HG03045 (cell line): ENCODE data around the gene TENT5A.
"Not testable (repeated sequence)": the region's sequence is repeated elsewhere in the genome, so short reads cannot be mapped to it uniquely, and the experiment has no call there.

Source experiments
- ATAC-seq: cut with Tn5 transposase; IDR thresholded peaks from one replicate; pipeline ENCODE4 v1.9.1; 2021; ENCODE audit warnings: mild to moderate bottlenecking, moderate library complexity; ENCODE audit not compliant: unreplicated experiment

TENT5A gene

DNA sequence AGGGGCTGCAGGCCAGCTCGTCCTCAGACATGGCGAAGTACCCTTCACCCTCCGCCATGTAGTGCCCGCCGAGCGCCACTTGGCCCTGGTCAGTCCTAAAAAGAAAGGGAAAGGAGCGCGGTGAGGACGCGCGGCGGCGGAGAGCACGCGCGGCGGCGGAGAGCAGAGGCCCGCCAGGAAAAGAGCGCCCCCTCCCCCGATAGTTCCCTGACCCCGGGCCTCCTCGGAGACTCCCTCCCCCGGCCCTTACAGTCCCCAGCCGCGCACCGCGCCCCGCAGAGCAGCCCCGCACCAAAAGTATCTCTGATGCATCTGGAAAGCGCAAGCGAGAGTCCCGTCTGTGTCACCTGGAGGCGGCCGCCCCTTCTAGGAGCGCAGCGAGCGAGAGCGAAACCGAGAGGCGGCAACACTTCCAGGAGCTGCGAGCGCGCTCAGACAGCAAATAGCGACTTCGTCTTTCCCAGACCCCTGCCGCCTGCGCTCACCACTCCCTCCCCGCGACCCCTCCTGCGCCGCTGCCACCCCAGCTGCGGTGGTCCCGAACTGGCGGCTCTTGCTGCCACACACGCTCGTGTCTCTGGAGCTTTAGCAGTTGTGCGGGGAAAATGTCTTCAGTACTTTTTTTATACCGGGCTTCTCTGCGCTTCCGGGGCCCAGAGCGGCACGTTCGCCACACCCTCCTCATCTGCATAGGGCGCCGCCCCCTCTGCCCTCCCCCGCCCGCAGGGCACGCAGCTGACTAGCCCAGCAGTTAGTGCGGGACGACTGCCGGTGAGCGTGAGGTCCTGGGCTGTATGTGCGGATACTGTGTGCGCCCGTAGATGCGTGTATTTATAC is at the start of gene TENT5A:
TSS of gene TENT5A (minus strand) at position 598 of the 837 bp plus-strand sequence. CDS start at position 58, 540 bp downstream.
- peak; percentile 74 for ATAC-seq

DNA sequence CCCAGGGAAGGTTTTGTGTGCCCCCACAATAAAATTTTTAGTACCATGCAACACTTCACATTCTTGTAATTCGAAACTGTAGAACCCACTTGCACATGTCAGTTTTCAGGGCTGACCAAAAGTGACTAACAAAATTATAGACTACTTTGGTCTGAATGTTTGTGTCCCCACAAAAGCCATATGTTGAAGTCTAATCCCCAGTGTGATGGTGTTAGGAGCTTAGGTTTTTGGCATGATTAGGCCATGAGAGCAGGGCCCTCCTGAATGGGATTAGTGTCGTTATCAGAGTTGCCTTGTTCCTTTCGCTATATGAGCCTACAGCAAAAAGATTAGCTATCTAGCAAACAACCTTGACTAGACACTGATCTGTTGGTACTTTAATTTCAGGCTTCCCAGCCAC is 49.0 kb upstream of the TENT5A start:
- ATAC-seq: no peak

DNA sequence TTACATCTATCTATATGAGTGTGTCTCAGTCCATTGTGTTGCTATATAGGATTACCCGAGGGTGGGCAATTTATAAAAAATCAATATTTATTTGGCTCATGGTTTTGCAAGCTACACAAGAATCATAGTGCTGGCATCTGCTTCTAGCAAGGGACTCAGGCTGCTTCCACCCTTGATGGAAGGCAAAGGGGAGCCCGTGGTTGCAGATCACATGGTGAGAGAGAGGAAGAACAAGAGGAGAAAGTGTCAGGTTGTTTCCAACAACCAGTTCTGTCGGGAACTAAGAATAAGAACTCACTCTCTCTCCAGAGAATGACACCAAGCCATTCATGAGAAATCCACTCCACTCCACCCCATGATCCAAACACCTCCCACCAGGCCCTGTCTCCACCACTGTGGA is 48.2 kb upstream of the TENT5A start:
- ATAC-seq: no peak

DNA sequence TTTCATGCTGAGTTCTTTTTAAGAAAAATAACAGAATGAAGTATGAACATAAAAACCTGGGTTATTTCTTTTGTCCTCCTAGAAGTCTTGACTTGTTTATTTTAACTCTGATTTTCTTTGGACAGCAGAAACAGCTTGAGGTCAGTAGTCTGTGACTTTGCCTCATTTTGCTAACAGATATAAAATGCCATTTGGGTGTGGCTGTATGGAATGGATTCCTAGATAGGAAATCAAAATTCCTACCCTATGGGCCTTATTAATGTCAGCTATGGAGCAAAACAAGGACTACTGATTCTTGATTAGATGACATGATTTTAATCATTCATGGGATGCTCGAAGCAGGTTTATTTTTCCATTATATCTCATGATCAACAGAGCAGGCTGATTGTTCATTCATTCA is 46.8 kb upstream of the TENT5A start:
- ATAC-seq: no peak

DNA sequence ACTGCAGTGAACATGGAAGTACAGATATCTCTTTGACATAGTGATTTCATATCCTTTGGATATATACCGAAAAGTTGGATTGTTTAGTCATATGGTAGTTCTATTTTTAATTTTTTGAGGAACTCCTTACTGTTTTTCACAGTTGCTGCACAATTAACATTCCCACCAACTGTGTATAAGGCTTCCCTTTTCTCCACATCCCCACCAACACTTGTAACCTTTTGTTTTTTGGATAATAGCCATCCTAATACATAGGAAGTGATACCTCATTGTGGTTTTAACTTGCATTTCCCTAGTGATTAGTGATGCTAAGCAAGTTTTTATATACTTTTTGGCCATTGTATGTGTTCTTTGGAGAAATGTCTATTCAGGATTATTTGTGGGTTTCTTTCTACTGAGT is 45.1 kb upstream of the TENT5A start:
- no peak for ATAC-seq

DNA sequence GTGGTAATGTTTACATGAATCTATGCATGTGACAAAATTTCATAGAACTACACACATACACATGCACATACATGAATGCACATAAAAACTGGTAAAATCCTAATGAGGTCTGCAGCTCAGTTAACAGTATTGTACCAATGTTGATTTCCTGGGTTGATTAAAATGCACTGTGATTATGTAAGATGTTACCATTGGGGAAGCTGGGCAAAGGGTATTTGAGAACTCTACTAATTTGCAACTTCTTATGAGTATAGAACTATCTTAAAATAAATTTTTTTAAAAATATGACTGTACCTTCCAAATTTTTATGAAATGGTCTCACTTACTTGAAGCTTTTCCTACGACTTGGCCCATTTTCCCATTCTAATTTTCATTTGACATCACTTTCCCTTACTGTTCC is 43.4 kb upstream of the TENT5A start:
- ATAC-seq: no peak

DNA sequence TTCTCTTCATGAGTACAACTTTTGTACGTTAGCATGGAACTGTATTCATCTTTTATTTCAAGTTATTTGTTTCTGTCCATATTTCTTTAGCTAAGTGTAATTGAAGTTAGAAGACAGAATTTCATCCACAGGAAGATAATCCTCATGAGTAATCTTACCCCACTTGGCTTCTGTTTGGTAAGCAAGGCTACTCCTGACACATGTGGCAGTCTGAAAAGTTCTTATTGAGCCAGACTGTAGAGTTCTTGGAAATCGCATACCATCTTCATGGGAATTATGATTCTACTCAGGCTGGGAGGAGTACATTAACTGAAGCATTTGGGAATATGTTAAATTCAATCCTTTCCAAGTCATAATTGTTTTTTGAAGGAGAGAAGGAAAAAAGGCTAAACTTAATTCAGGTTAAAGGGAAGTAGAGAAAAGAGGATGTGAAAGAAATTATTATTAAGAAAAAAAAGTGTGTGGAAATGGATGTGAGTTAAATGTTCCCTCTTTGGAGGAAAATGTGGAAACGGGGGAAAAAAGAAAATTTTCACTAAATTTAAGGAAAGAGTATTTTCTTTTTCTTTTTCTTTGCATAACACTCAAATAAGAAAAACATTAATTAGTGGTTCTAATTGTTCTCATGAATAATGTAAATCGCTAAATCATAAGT is 41.5 kb upstream of the TENT5A start:
- ATAC-seq: no peak

DNA sequence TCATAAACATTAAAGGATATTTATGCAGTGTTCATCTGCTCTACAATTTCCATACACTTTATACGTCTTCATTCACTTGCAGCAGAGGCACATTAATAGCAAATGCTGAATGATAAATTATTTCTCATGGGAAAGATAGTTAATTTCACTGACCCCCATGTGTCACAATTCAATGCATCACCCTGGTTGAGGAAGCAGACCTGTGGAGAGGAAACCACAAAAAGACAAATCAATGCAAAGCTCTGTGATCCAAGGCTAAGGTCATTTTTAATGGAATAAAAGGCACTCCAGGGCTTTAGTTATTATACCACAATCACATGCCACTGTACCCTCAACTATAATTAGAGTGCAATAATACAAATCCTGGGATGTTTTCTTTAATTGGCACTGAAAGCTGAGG is 40.3 kb upstream of the TENT5A start:
- no peak for ATAC-seq

DNA sequence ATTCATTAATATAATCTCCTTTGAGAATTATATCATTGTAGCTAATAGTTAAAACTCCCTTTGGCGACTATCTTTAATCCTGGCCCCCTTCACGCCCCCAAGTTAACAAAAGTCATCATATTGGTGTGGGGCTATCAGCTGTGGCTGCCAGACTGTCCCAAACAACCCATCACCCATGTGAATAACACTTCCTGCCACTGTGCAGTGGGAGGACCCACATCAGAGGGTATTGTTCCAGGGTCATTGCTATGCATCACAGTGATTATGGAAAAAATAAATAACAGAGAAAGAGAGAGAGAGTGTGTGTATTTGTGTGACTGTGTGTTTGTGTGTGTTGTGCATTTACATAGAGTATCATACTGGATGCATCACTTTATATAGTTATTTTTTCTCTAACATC is 39.3 kb upstream of the TENT5A start:
- ATAC-seq: no peak

DNA sequence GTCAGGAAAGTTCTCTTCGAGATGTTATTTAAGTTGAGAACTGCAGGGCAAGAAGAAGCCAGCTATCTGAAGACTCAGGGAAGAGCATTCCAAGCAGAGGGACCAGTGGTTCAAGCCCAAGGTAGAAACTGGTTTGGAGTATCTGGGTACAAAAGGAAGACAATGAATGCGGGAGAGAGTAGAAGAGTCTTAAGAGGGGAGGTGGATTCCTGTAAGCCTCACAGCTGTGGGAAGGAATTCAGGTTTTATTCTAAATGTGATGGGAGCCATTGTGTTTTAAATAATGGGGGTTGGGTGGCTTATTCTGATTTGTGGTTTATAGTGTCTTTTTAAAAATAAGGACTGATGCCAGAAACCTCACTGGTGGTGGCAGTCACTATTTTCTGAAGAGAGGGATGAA is 37.6 kb upstream of the TENT5A start:
- no peak for ATAC-seq

DNA sequence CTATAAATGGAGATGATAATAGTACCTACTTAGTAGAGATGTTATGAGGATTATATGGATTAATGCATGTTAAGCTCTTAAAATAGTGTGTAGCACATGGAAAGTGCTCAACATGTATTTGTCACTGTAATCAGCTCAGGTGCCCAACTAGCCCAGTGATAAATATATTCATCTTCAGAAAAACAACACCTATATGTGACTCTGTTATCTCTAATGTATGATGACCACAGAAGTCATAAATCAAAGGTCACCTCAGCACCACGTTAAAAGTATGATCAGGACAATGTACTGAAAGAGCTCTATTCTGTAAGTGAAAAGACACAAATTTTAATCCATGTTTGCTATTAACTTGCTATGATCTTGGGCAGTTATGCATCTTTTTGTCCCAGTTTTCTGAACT is 36.8 kb upstream of the TENT5A start:
- no peak for ATAC-seq

DNA sequence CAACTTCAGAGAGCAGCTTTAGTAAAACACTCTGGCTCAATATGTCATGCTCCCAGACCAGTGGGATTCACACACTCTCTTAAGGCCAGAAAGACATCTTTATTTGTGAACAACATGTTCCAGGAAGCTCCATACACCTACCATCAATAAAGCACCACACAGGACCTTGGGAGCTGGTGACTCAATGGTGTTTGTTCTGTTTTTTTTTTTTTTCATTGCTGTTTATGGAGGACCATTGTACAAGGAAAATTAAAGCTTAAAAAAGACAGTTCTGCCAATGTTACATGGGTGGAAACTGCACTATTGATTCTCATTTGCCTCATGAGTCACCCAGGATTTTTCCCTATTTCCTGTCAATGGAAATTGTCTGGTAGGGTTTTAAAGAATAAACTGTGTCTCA is 36.3 kb upstream of the TENT5A start:
- no peak for ATAC-seq

DNA sequence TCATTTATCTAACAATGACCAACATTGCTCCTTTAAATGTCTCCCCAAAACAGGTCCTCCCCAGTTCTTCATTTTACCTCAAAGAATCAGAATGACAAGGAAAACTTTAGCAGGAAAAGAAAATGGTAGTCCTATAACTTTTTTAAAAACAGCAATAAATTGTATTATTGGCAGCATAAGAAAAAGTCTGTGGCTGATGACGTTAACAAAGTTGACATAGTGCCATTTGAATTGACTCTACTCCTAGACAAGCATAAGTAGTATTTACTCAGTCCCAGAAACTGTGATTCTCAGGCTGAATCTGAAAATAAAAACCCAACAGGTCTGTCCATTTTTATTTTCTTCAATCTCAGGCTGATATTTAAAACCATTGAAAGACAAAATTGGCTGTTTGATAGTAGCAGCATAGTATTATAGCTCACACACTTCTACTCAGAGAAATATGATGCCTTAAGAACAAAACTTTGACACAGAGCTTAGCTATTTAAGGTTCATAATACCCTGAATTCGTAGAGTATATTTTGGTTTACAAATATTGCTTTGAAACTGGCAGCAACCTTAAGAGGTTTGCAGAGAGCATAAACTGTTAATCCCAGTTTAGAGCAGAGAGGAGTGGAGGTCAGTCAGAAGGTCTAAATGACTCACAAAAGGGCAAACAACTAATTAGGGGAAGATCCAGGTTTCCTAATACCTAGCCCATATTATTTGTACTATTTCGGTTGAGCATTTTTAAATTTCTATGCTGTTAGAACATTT is 35.0 kb upstream of the TENT5A start:
- no peak for ATAC-seq

DNA sequence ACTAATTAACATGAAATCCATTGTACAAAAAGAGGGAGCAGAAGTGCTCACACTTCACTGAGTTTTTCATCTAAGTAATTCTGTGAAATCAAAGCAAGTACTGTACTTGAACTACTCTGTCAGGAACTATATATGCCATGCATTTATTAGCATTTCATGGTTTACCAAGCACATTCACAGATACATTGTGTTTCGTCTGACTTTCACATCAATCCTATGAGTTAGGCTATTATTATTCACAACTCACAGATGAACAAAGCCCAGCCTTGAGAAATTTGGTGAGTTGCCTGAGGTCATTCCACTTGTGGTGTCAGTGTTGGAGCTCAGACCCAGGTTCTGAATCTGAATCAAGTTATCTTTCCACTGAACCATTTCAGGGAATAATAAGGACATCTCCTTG is 33.7 kb upstream of the TENT5A start:
- no peak for ATAC-seq

DNA sequence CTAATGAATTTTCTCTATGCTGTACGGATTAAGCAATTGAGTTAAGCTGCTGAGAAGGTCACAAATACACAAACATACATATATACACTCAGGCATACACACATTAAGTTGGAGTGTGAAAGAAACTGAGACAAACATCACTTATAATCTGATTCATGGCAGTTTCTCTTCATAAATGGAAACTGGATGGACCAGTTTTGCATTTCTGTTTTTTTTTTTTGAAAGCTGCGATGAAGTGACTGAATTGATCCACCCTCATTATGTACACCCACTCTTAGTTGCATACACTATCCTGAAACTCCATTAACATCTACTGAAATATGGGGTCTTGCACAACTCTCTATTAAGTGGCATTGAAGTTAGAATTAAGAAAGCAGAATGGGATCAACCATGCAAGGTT is 32.9 kb upstream of the TENT5A start:
- ATAC-seq: no peak

DNA sequence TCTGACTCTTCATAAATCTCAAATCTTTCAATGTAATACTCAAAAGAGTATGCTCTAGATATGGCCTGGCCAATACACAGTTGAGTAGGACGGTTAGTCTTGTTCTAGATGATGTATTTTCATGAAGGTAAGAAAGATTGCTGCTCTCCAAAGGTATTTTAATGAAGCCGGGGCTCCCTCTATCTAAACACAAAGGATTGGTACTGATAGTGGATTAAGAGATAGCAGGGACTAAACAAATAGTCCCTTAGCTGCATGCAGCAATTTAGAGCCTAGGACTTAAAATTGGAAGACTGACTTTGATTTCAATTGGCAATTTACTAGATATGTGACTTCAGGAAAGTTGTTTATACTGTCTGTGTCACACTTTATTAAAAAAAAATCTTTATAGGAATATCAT is 31.4 kb upstream of the TENT5A start:
- ATAC-seq: no peak

DNA sequence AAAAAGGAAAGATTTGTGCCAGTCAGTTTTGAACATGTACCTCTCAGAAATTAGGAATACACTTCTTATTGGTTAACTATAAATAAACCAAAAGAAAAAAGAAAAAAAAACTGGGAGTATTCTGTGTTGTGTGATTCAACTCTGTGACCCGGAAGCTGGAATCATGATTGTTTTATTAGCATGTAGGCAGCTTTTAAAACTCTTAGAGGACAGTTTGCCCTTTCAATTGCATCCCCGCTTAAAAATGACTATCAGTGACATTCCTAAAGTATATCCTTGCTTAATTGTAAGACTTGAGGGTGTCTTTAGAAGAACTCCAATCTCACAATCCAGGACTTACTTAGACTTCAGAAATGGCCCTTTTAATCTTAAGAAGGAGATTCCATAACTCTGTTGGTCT is 29.1 kb upstream of the TENT5A start:
- ATAC-seq: no peak

DNA sequence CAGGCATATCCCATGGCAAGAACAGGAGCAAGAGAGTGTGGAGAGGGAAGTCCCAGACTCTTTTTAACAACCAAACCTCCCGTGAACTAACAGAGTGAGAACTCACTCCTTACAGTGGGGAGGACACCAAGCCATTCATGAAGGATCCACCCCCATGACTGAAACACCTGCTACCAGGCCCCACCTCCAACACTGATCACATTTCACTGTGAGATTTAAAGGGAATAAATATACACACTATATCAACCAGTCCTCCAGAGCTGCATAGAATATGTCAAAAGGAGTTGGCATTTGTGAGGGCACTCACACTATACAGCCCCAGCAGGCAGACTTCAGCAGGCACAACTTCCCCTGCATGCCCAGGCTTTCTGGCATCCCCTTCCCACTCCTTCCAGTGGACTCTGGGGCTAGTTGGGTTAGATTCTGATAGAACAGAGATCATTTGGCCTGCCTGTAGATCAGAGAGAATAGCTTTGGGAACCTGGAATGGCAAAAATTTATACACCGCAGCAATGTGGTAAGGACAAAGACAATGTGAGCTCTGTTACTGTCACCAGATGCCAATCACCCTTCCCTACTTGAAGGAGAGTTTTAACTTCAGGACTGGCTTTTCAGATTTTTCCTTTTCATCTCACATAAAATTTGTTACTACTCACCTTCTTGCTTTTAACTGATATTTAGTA is 25.2 kb upstream of the TENT5A start:
- no peak for ATAC-seq

DNA sequence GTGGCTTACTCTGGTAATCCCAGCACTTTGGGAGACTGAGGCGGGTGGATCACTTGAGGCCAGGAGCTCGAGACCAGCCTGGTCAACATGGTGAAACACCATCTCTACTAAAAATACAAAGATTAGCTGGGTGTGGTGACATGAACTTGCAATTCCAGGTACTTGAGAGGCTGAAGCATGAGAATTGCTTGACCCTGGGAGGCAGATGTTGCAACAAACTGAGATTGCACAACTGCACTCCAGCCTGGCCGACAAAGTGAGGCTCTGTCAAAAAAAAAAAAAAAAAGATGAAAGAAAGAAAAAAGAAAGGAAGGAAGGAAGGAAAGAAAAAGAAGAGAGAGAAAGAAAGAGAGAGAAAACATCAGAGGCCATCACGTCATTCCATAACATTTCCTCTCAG is 23.7 kb upstream of the TENT5A start:
- ATAC-seq: not testable (repeated sequence)

DNA sequence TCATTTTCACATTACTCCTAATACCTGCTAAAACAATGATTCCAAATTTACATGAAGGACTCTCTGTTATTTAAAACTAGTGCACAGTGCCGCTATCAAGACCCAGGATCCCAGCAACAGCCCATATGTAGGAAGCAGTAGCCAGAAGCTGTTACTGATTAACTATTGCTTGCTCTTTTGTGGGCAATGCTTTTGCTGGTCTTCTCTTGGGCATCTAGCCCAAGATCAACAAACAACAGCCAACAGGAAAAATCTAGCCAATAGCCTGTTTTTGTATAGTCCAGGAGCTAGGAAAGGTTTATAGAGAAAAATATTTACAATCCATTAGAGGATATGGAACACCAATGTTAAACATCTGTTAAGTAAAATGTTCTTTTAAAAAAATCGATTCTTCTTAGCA is 22.1 kb upstream of the TENT5A start:
- ATAC-seq: no peak

DNA sequence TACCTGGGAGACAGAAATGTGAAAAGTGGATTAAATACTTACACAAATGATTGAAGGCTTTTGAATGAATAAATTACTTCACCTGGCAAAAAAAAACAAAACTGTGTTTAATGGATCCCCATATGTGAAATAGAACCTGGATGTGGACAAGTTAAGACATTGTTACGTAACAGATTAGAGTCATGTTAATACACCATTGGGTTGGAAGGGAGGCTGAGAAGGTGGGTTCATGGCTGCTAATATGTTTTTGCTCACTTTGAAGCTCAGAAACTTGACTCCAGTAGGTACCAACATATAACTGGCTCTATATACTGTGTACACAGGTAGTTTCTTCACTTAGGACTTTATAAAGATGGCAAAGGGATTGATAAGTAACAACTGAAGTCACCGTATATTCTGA is 21.4 kb upstream of the TENT5A start:
- ATAC-seq: no peak
